Sigmoid colon (tissue), 7 donors: ENCODE data around the gene TACC2. TPM values are rescaled to one million over a fixed set of nuclear protein-coding genes. Genes with fewer than 3 reads are reported as not detected.
"Not testable (repeated sequence)": the region's sequence is repeated elsewhere in the genome, so short reads cannot be mapped to it uniquely, and the experiment has no call there.

ENCODE experiments used
- DNase-seq: peaks from one replicate; pipeline ENCODE4 v3.0.0-alpha.2; 2019
- H3K27ac ChIP-seq, 4 donors: fragments of 200-600 bp; sonication (generic); one replicate each; pipeline ENCODE4 v1.5.1; 2016 to 2019; ENCODE audit warnings: mild to moderate bottlenecking in 1 of 4
- H3K27me3 ChIP-seq, 3 donors: fragments of 200-600 bp; sonication (generic); one replicate each; pipeline ENCODE4 v1.5.1; 2019; ENCODE audit warnings: mild to moderate bottlenecking in 1 of 3
- H3K36me3 ChIP-seq, 4 donors: fragments of 200-600 bp; sonication (generic); one replicate each; pipeline ENCODE4 v1.5.1; 2016 to 2019
- H3K4me1 ChIP-seq, 4 donors: fragments of 200-600 bp; sonication (generic); one replicate each; pipeline ENCODE4 v1.5.1; 2017 to 2019
- H3K4me3 ChIP-seq, 4 donors: fragments of 200-600 bp; sonication (generic); one replicate each; pipeline ENCODE4 v1.5.1; 2017 to 2019; ENCODE audit warnings: mild to moderate bottlenecking in 2 of 4, moderate library complexity in 1 of 4
- H3K9me3 ChIP-seq, 4 donors: fragments of 200-600 bp in 3 of 4; sonication (generic) in 3 of 4; one replicate each; pipeline versions ENCODE4 v1.5.1 to v1.6.1; 2013 to 2019
- EP300 ChIP-seq, 4 donors: sonication (generic); formaldehyde crosslinking; IDR thresholded peaks; one replicate each; pipeline ENCODE4 v1.6.1; 2017; ENCODE audit warnings: antibody characterized with exemption in 4 of 4
- POLR2A ChIP-seq, 2 donors: fragments of 450-650 bp; IDR thresholded peaks; one replicate each; pipeline ENCODE4 v1.6.1; 2016; ENCODE audit warnings: antibody characterized with exemption in 2 of 2, mild to moderate bottlenecking in 2 of 2, moderate library complexity in 2 of 2
- POLR2AphosphoS5 ChIP-seq, 4 donors: sonication (generic); formaldehyde crosslinking; IDR thresholded peaks; one replicate each; pipeline ENCODE4 v1.6.1; 2017; ENCODE audit warnings: antibody characterized with exemption in 4 of 4
- WGBS, 2 donors: extraction: QIAGEN DNeasy Blood & Tissue Kit; methylation state at CpG; one replicate each; pipeline ENCODE4 v1.1.7; 2013; 5-methylcytosine and 5-hydroxymethylcytosine counted together
- intact Hi-C: fragments of 100-400 bp; cut with DNase I; formaldehyde crosslinking; loops from one replicate; pipeline ENCODE4 v1.15.1; 2023
- polyA plus RNA-seq, 3 donors: library from polyadenylated mRNA; stranded (reverse); fragments of 200-250 nt; gene quantifications; one replicate each; pipeline ENCODE4 v1.2.3, GENCODE V29; 2013
- total RNA-seq, 4 donors: library from RNA; depleted of rRNA; stranded (reverse); fragments of >200 nt; gene quantifications; one replicate each; pipeline ENCODE4 v1.1.0, GENCODE V29; 2016
- TF ChIP-seq, protein P1 (sequence below), 4 experiments: fragments of 450-650 bp in 3 of 4; fragments of 200-600 bp in 1 of 4; IDR thresholded peaks; one replicate each; pipeline ENCODE4 v1.5.1; 2016 to 2019; ENCODE audit warnings: antibody characterized with exemption in 4 of 4, mild to moderate bottlenecking in 3 of 4, moderate library complexity in 2 of 4
- donor health status: healthy with polysubstance abuse.
- donor health status: Bipolar disorder and iron deficiency.
- donor health status: healthy.

The TACC2 gene
- total and polyA plus RNA-seq, 7 donors: 43.7 to 173 (median 71.0) TPM

- Histone ChIP-seq H3K27me3 (no peaks in the 10 kb centered on the region), H3K36me3 (no peaks in the 10 kb centered on the region), H3K4me3 (peak overlapping the region in 2 of 4 donors; percentile 34 to 38), H3K27ac (peak overlapping the region; percentile 80 to 85 (median 81)), H3K4me1 (peaks cover 0 to 44% (median 33%) of the 10 kb centered on the region in 4 donors), H3K9me3 (no peaks in the 10 kb centered on the region)
- DNase-seq: no peak
- WGBS, 2 donors: 86 to 97% methylated on average over 4 of the region's 4 CpGs
- intact Hi-C loops: no loop called here
- TF ChIP-seq POLR2AphosphoS5 (IDR thresholded peaks at IDR 0.05) (no peak), POLR2A (IDR thresholded peaks at IDR 0.05) (no peak), EP300 (IDR thresholded peaks at IDR 0.05) (no peak)
- TF ChIP-seq, protein P1, sequence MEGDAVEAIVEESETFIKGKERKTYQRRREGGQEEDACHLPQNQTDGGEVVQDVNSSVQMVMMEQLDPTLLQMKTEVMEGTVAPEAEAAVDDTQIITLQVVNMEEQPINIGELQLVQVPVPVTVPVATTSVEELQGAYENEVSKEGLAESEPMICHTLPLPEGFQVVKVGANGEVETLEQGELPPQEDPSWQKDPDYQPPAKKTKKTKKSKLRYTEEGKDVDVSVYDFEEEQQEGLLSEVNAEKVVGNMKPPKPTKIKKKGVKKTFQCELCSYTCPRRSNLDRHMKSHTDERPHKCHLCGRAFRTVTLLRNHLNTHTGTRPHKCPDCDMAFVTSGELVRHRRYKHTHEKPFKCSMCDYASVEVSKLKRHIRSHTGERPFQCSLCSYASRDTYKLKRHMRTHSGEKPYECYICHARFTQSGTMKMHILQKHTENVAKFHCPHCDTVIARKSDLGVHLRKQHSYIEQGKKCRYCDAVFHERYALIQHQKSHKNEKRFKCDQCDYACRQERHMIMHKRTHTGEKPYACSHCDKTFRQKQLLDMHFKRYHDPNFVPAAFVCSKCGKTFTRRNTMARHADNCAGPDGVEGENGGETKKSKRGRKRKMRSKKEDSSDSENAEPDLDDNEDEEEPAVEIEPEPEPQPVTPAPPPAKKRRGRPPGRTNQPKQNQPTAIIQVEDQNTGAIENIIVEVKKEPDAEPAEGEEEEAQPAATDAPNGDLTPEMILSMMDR (IDR thresholded peaks at IDR 0.05): no peak
Observed at GRCh38 chr10:122022276-122022675, 33.3 kb downstream of the TACC2 start.

- H3K4me1 ChIP-seq: peaks cover 0 to 42% (median 30%) of the 10 kb centered on the region in 4 donors
- H3K9me3 ChIP-seq: not testable (repeated sequence)
- WGBS, 2 donors: 93 to 97% methylated on average over 7 of the region's 7 CpGs
Observed at GRCh38 chr10:122023257-122023656, 34.3 kb downstream of the TACC2 start.

DNA sequence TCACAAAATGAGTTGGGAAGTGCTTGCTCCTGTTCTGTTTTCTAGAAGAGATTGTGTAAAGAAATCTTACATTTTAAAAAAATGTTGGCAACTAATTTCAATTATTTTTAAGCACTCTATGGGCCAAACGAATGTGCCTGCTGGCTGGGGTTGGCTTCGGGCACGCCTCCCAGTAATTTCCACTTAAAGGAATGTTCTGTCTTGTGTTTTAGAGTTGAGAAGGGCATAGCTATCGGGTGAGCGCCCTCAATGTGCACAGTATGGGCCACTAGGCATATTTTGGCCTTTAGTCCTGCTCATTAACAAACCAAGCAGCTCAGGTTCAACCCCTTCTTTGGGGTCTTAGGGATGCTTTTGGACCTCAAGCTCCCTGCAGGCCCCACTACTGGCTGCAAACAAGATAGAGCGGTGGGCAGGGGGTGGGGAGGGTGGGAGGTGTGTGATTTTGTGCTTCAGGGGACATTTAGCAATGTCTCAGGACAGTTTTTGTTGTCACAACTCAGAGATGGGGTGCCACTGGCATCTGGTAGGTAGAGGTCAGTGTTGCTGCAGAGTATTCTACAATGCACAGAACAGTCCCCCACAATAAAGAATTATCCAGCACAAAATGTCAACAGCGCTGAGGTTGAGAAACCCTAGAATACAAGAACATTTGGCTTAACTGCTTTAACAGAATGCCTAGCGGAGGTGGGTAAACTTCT, 40.7 kb downstream of the TACC2 start:
- Histone ChIP-seq H3K9me3 (no peaks in the 10 kb centered on the region), H3K27me3 (no peaks in the 10 kb centered on the region), H3K27ac (peak overlapping the region; percentile 76 to 86 (median 83)), H3K4me1 (peaks cover 0 to 48% (median 28%) of the 10 kb centered on the region in 4 donors), H3K36me3 (no peaks in the 10 kb centered on the region), H3K4me3 (peak overlapping the region in 1 of 4 donors; percentile 18)
- peak; percentile 88 for DNase-seq
- intact Hi-C loops: no loop called here
- no peak for TF ChIP-seq POLR2A (IDR thresholded peaks at IDR 0.05)
- TF ChIP-seq POLR2AphosphoS5 (IDR thresholded peaks at IDR 0.05): peak in 3 of 4 donors; percentile 28 to 59 (median 47)
- TF ChIP-seq, protein P1 (IDR thresholded peaks at IDR 0.05): peak in 1 of 4 experiments; percentile 14
- peak in 2 of 4 donors; percentile 19 to 33 for TF ChIP-seq EP300 (IDR thresholded peaks at IDR 0.05)
- 84 to 87% methylated on average over 8 of the region's 8 CpGs for WGBS, 2 donors

More at GRCh38 chr10:122023257-122023656, 34.3 kb downstream of the TACC2 start:
- H3K27me3 ChIP-seq, DNase-seq, H3K36me3 ChIP-seq, H3K4me3 ChIP-seq, intact Hi-C loops: not testable (repeated sequence)
- peak overlapping the region; percentile 80 to 85 (median 81) for H3K27ac ChIP-seq

- 86 to 90% methylated on average over 7 of the region's 7 CpGs for WGBS, 2 donors
- no peak for TF ChIP-seq EP300 (IDR thresholded peaks at IDR 0.05)
- TF ChIP-seq, protein P1 (IDR thresholded peaks at IDR 0.05): no peak
- TF ChIP-seq POLR2A (IDR thresholded peaks at IDR 0.05): no peak
- no peak for TF ChIP-seq POLR2AphosphoS5 (IDR thresholded peaks at IDR 0.05)
- DNase-seq: no peak
- Histone ChIP-seq H3K4me1 (peaks cover 0 to 48% (median 28%) of the 10 kb centered on the region in 4 donors), H3K27ac (peak overlapping the region; percentile 76 to 86 (median 83)), H3K36me3 (no peaks in the 10 kb centered on the region), H3K4me3 (no peak overlapping the region), H3K27me3 (no peaks in the 10 kb centered on the region), H3K9me3 (no peaks in the 10 kb centered on the region)
- intact Hi-C loops: no loop called here
Observed at GRCh38 chr10:122030200-122030552, 41.2 kb downstream of the TACC2 start.

DNA sequence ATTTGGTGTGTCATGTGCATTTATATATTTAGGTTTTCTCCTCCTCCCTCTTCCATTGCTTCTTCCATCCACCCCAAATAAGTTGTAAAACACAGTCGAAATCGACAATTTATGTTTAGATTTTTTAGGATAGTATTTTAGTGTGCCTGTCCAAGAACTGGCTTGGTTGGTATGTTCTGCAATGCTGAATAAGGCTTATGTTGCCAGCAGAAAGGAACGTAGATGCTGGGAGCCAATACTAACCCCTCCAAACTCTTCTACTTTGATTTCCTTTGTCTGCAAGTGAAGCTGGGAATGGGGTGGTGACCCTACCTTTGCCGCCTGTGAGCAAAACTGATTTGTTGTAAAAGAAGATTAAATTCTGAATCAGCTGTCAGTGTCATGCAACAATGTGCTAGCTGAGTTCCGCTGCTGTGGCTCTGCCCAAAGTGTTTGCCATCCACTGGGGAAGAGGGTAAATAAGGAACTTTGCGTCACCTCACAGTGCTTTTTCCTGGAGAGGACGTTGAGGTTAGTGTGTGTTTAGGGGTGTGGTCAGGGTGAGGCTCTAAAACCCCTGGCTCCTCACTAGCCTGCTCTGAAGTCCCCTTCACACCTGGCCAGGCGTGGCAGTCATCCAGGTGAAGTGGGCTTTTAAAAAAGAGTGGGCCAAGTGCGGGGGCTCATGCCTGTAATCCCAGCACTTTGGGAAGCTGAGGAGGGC, 44.4 kb downstream of the TACC2 start:
- peaks cover 0 to 39% (median 28%) of the 10 kb centered on the region in 4 donors for H3K4me1 ChIP-seq
- WGBS, 2 donors: 11 to 53% methylated on average over 9 of the region's 9 CpGs
- H3K27ac ChIP-seq: peak overlapping the region in 3 of 4 donors; percentile 24 to 86 (median 25)
- no peaks in the 10 kb centered on the region for H3K9me3 ChIP-seq
- no peak overlapping the region for H3K4me3 ChIP-seq
- H3K27me3 ChIP-seq: no peaks in the 10 kb centered on the region
- no peak for DNase-seq
- H3K36me3 ChIP-seq: no peaks in the 10 kb centered on the region
- intact Hi-C loops: no loop called here
- TF ChIP-seq EP300 (IDR thresholded peaks at IDR 0.05) (no peak), POLR2AphosphoS5 (IDR thresholded peaks at IDR 0.05) (no peak), POLR2A (IDR thresholded peaks at IDR 0.05) (no peak)
- TF ChIP-seq, protein P1 (IDR thresholded peaks at IDR 0.05): no peak
